ENCODE data around the gene TBC1D22A.
"Not testable (repeated sequence)": the region's sequence is repeated elsewhere in the genome, so short reads cannot be mapped to it uniquely, and the experiment has no call there.

Gene TBC1D22A

GRCh38 chr22:46730568-46731245 lies 31.7 kb upstream of the TBC1D22A start:
- Histone ChIP-seq H3K27me3 (ENCODE audit: insufficient read depth, low read length) (no peaks in the 10 kb centered on the region), H3K36me3 (ENCODE audit: insufficient read depth, low read depth, low read length) (peaks cover 7% of the 10 kb centered on the region), H3K9ac (ENCODE audit: low read depth, low read length) (no peak overlapping the region), H3K27ac (ENCODE audit: low read length) (no peak overlapping the region), H3K4me3 (ENCODE audit: low read length) (no peak overlapping the region), H3K4me1 (ENCODE audit: insufficient read depth, low read length) (peaks cover 7% of the 10 kb centered on the region), H3K9me3 (ENCODE audit: insufficient read depth, low read depth, low read length) (no peaks in the 10 kb centered on the region)

- Histone ChIP-seq H3K36me3 (ENCODE audit: insufficient read depth, low read depth, low read length) (peaks cover 7% of the 10 kb centered on the region), H3K4me1 (ENCODE audit: insufficient read depth, low read length) (peaks cover 12% of the 10 kb centered on the region), H3K27ac (ENCODE audit: low read length) (no peak overlapping the region), H3K27me3 (ENCODE audit: insufficient read depth, low read length) (no peaks in the 10 kb centered on the region), H3K9ac (ENCODE audit: low read depth, low read length) (no peak overlapping the region), H3K9me3 (ENCODE audit: insufficient read depth, low read depth, low read length) (no peaks in the 10 kb centered on the region), H3K4me3 (ENCODE audit: low read length) (no peak overlapping the region)
These were observed 31.0 kb upstream of the TBC1D22A start for GRCh38 chr22:46731246-46732040.

GRCh38 chr22:46732041-46732379 lies 30.4 kb upstream of the TBC1D22A start:
- H3K4me1 ChIP-seq (ENCODE audit: insufficient read depth, low read length) = peaks cover 17% of the 10 kb centered on the region
- no peak overlapping the region for H3K9ac ChIP-seq (ENCODE audit: low read depth, low read length)
- no peak overlapping the region for H3K27ac ChIP-seq (ENCODE audit: low read length)
- no peaks in the 10 kb centered on the region for H3K9me3 ChIP-seq (ENCODE audit: insufficient read depth, low read depth, low read length)
- no peak overlapping the region for H3K4me3 ChIP-seq (ENCODE audit: low read length)
- H3K27me3 ChIP-seq (ENCODE audit: insufficient read depth, low read length) = no peaks in the 10 kb centered on the region
- peaks cover 7% of the 10 kb centered on the region for H3K36me3 ChIP-seq (ENCODE audit: insufficient read depth, low read depth, low read length)

- Histone ChIP-seq H3K4me1 (ENCODE audit: insufficient read depth, low read length) (peaks cover 17% of the 10 kb centered on the region), H3K27me3 (ENCODE audit: insufficient read depth, low read length) (no peaks in the 10 kb centered on the region), H3K9me3 (ENCODE audit: insufficient read depth, low read depth, low read length) (no peaks in the 10 kb centered on the region), H3K36me3 (ENCODE audit: insufficient read depth, low read depth, low read length) (peaks cover 7% of the 10 kb centered on the region), H3K9ac (ENCODE audit: low read depth, low read length) (no peak overlapping the region), H3K4me3 (ENCODE audit: low read length) (no peak overlapping the region), H3K27ac (ENCODE audit: low read length) (no peak overlapping the region)
These were observed 29.9 kb upstream of the TBC1D22A start for GRCh38 chr22:46732513-46732912.

- H3K4me1 ChIP-seq (ENCODE audit: insufficient read depth, low read length) = peaks cover 22% of the 10 kb centered on the region
- H3K27ac ChIP-seq (ENCODE audit: low read length); H3K27me3 ChIP-seq (ENCODE audit: insufficient read depth, low read length); H3K36me3 ChIP-seq (ENCODE audit: insufficient read depth, low read depth, low read length); H3K9ac ChIP-seq (ENCODE audit: low read depth, low read length); H3K4me3 ChIP-seq (ENCODE audit: low read length); H3K9me3 ChIP-seq (ENCODE audit: insufficient read depth, low read depth, low read length): not testable (repeated sequence)
These were observed 28.2 kb upstream of the TBC1D22A start for GRCh38 chr22:46734213-46734722.

GRCh38 chr22:46734830-46735453 lies 27.5 kb upstream of the TBC1D22A start:
- peaks cover 8% of the 10 kb centered on the region; the same call in 1 of the 2 replicates for H3K27me3 ChIP-seq (ENCODE audit: insufficient read depth, low read length)
- no peaks in the 10 kb centered on the region for H3K9me3 ChIP-seq (ENCODE audit: insufficient read depth, low read depth, low read length)
- H3K36me3 ChIP-seq (ENCODE audit: insufficient read depth, low read depth, low read length) = peaks cover 7% of the 10 kb centered on the region
- peaks cover 22% of the 10 kb centered on the region for H3K4me1 ChIP-seq (ENCODE audit: insufficient read depth, low read length)
- H3K4me3 ChIP-seq (ENCODE audit: low read length) = peak overlapping the region; percentile 20; the same call in 1 of the 2 replicates
- no peak overlapping the region for H3K9ac ChIP-seq (ENCODE audit: low read depth, low read length)
- H3K27ac ChIP-seq (ENCODE audit: low read length) = no peak overlapping the region

- H3K9me3 ChIP-seq (ENCODE audit: insufficient read depth, low read depth, low read length) = no peaks in the 10 kb centered on the region
- peaks cover 22% of the 10 kb centered on the region for H3K4me1 ChIP-seq (ENCODE audit: insufficient read depth, low read length)
- H3K27ac ChIP-seq (ENCODE audit: low read length) = no peak overlapping the region
- 0 out of 2 replicates have a peak overlapping the region, but pooled peaks have one; percentile 7 for H3K9ac ChIP-seq (ENCODE audit: low read depth, low read length)
- H3K36me3 ChIP-seq (ENCODE audit: insufficient read depth, low read depth, low read length) = peaks cover 7% of the 10 kb centered on the region
- peak overlapping the region; percentile 91; the same call in 1 of the 2 replicates for H3K4me3 ChIP-seq (ENCODE audit: low read length)
- H3K27me3 ChIP-seq (ENCODE audit: insufficient read depth, low read length) = peaks cover 8% of the 10 kb centered on the region; the same call in 1 of the 2 replicates
These were observed 26.5 kb upstream of the TBC1D22A start for GRCh38 chr22:46735747-46736608.

GRCh38 chr22:46736705-46737104 lies 25.7 kb upstream of the TBC1D22A start:
- H3K9me3 ChIP-seq (ENCODE audit: insufficient read depth, low read depth, low read length) = no peaks in the 10 kb centered on the region
- H3K9ac ChIP-seq (ENCODE audit: low read depth, low read length) = peak overlapping the region; percentile 81; the same call in 1 of the 2 replicates
- peaks cover 17% of the 10 kb centered on the region for H3K4me1 ChIP-seq (ENCODE audit: insufficient read depth, low read length)
- no peak overlapping the region for H3K27ac ChIP-seq (ENCODE audit: low read length)
- peaks cover 8% of the 10 kb centered on the region; the same call in 1 of the 2 replicates for H3K27me3 ChIP-seq (ENCODE audit: insufficient read depth, low read length)
- peak overlapping the region; percentile 91; the same call in 1 of the 2 replicates for H3K4me3 ChIP-seq (ENCODE audit: low read length)
- H3K36me3 ChIP-seq (ENCODE audit: insufficient read depth, low read depth, low read length) = peaks cover 7% of the 10 kb centered on the region

- peak overlapping the region; percentile 91 for H3K4me3 ChIP-seq (ENCODE audit: low read length)
- peaks cover 7% of the 10 kb centered on the region for H3K36me3 ChIP-seq (ENCODE audit: insufficient read depth, low read depth, low read length)
- no peaks in the 10 kb centered on the region for H3K9me3 ChIP-seq (ENCODE audit: insufficient read depth, low read depth, low read length)
- H3K4me1 ChIP-seq (ENCODE audit: insufficient read depth, low read length) = peaks cover 17% of the 10 kb centered on the region
- peaks cover 8% of the 10 kb centered on the region; the same call in 1 of the 2 replicates for H3K27me3 ChIP-seq (ENCODE audit: insufficient read depth, low read length)
- H3K9ac ChIP-seq (ENCODE audit: low read depth, low read length) = peak overlapping the region; percentile 81; the same call in 1 of the 2 replicates
- no peak overlapping the region for H3K27ac ChIP-seq (ENCODE audit: low read length)
These were observed 25.1 kb upstream of the TBC1D22A start for GRCh38 chr22:46737105-46737975.

- H3K4me3 ChIP-seq (ENCODE audit: low read length) = peak within 1 kb of the TSS; percentile 91
- H3K36me3 ChIP-seq (ENCODE audit: insufficient read depth, low read depth, low read length) = peaks cover 7% of the 10 kb centered on the region
- H3K9ac ChIP-seq (ENCODE audit: low read depth, low read length) = peak within 1 kb of the TSS; percentile 81; the same call in 1 of the 2 replicates
These were observed 24.3 kb upstream of the TBC1D22A start, which contains the start of gene CERK for GRCh38 chr22:46737976-46738646. CERK (minus strand) TSS chr22:46738252; CDS start chr22:46738148, 104 bp downstream.

More at GRCh38 chr22:46737976-46738646, 24.3 kb upstream of the TBC1D22A start, which contains the start of gene CERK:
- H3K9me3 ChIP-seq (ENCODE audit: insufficient read depth, low read depth, low read length) = no peaks in the 10 kb centered on the region
- peaks cover 17% of the 10 kb centered on the region for H3K4me1 ChIP-seq (ENCODE audit: insufficient read depth, low read length)
- peaks cover 8% of the 10 kb centered on the region; the same call in 1 of the 2 replicates for H3K27me3 ChIP-seq (ENCODE audit: insufficient read depth, low read length)
- H3K27ac ChIP-seq (ENCODE audit: low read length) = no peak within 1 kb of the TSS
